Fibroblast of pulmonary artery (primary cell): ENCODE results near the gene POLD1.
A peak's percentile ranks its signal among the peaks of the same experiment; 100 is the strongest.

Source experiments
- DNase-seq: peaks from one replicate; pipeline ENCODE4 v3.0.0-alpha.2; 2010; ENCODE audit warnings: low read depth
- H3K4me3 ChIP-seq: replicated peaks from 2 replicates; pipeline ENCODE4 v1.5.1; 2011; ENCODE audit warnings: low read depth, mild to moderate bottlenecking, control low read depth, low read length, moderate library complexity
- TF ChIP-seq, protein P1 (sequence below): IDR thresholded peaks from 2 replicates; pipeline ENCODE4 v1.5.1; 2011; ENCODE audit warnings: mild to moderate bottlenecking, control low read depth, low read length, inconsistent platforms; ENCODE audit errors: missing control alignments

Gene POLD1

GRCh38 chr19:50458396-50459066, 74.4 kb downstream of the POLD1 start:
- peak; percentile 8 for DNase-seq
- TF ChIP-seq, protein P1, sequence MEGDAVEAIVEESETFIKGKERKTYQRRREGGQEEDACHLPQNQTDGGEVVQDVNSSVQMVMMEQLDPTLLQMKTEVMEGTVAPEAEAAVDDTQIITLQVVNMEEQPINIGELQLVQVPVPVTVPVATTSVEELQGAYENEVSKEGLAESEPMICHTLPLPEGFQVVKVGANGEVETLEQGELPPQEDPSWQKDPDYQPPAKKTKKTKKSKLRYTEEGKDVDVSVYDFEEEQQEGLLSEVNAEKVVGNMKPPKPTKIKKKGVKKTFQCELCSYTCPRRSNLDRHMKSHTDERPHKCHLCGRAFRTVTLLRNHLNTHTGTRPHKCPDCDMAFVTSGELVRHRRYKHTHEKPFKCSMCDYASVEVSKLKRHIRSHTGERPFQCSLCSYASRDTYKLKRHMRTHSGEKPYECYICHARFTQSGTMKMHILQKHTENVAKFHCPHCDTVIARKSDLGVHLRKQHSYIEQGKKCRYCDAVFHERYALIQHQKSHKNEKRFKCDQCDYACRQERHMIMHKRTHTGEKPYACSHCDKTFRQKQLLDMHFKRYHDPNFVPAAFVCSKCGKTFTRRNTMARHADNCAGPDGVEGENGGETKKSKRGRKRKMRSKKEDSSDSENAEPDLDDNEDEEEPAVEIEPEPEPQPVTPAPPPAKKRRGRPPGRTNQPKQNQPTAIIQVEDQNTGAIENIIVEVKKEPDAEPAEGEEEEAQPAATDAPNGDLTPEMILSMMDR = no peak
- no peak overlapping the region for H3K4me3 ChIP-seq

DNA sequence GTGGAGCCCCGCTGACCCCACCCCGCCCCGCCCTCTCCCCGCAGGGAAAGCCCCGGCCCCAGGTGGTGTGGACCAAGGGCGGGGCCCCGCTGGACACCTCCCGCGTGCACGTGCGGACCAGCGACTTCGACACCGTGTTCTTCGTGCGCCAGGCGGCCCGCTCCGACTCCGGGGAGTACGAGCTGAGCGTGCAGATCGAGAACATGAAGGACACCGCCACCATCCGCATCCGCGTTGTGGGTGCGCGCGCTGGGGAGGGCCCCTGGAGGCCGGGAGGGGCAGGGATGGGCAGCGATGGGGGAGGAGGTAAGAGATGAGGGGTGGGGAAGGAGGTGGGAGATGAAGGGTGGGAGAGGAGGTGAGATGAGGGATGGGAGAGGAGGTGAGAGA, 74.9 kb downstream of the POLD1 start:
- H3K4me3 ChIP-seq = no peak overlapping the region
- DNase-seq = no peak
- TF ChIP-seq, protein P1 = no peak

DNA sequence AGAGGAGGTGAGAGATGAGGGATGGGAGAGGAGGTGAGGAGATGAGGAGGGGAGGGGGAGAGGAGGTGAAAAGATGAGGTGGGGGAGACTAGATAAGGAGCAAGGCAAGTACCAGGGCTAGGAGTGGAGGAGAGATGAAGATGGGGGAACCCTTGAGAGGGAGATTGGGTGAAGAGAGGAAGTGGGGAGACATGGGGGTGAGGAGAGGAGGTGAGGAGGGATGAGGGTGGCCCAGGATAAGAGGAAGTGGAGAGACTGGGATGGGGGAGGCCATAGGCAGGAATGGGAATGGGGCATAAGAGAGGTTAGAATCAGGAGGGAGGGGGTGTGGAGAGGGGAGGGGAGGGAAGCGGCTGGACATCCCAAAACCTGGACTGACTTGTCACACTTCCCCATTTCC, 75.5 kb downstream of the POLD1 start:
- TF ChIP-seq, protein P1 = no peak
- DNase-seq = no peak
- H3K4me3 ChIP-seq = no peak overlapping the region

DNA sequence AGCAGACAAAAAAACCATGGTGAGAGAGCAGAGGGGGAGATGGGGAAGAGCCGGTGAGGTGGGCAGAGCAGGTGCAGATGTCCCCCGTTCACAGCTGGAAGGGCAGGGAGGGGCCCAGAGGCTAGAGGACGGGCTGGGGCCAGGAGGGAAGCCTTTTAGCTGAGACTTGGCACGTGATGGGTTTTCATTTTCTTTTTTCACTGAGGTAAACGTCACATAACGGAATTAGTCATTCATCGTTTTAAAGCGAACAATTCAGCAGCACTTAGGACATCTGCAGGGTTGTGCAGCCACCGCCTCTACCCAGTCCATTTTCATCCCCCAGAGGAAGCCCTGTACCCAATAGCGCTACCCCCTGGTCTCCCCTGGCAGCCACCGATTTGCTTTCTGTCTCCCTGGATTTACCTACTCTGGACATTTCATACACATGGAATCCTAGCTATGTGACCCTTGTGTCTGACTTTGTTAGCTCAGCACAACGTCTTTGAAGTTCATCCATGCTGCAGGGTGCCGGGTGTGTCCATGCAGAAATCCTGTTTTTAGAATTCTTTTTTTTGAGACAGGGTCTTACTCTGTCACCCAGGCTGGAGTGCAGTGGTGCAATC, 76.1 kb downstream of the POLD1 start:
- H3K4me3 ChIP-seq = no peak overlapping the region
- DNase-seq = peak; percentile 30
- TF ChIP-seq, protein P1 = no peak

- DNase-seq = peak; percentile 79
- TF ChIP-seq, protein P1 = peak; percentile 87
- H3K4me3 ChIP-seq = no peak overlapping the region
Observed at GRCh38 chr19:50461066-50461875, 77.1 kb downstream of the POLD1 start.

DNA sequence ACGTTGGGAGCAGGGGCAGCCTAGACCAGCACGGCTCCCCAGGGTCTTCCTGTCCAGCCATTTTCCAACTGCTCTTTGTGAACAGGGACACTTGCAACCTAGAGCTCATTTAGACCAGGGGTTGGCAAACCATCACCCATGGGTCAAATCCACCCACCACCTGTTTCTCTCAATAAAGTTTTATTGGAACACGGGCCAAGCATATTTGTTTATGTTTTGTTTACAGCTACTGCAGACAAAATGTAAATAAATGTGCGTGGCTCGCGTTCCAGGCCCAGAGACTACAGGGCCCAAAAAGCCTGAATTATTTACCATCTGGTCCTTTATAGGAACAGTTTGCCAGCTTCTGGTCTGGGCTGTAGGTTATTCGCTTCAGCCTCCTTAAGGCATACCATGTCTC, 78.8 kb downstream of the POLD1 start:
- no peak overlapping the region for H3K4me3 ChIP-seq
- no peak for DNase-seq
- TF ChIP-seq, protein P1 = no peak
